GM12878 (cell line): Measurements from ENCODE around the gene ASGR1.

Experiments used
- ATF2 ChIP-seq: IDR thresholded peaks from 2 replicates; pipeline ENCODE4 v1.6.1; 2012; ENCODE audit warnings: low read length, inconsistent platforms
- GATAD2B ChIP-seq: fragments of 450-650 bp; conservative IDR thresholded peaks from 2 replicates; pipeline ENCODE4 v1.6.1; 2017; ENCODE audit warnings: low read depth, mild to moderate bottlenecking, moderate library complexity
- MEF2A ChIP-seq: IDR thresholded peaks from 2 replicates; pipeline ENCODE4 v1.6.1; 2011; ENCODE audit warnings: low read depth, mild to moderate bottlenecking, low read length, moderate library complexity; ENCODE audit not compliant: insufficient read depth
- REST ChIP-seq: IDR thresholded peaks from 2 replicates; pipeline ENCODE4 v1.6.1; 2012; ENCODE audit warnings: mild to moderate bottlenecking, low read depth, low read length

- TF ChIP-seq ATF2 (no peak), GATAD2B (no peak), MEF2A (no peak), REST (no peak)
Observed at GRCh38 chr17:7129311-7129710, 49.9 kb downstream of the ASGR1 start.
